C4-2B (cell line): Measurements from ENCODE around the gene CMYA5.

Experiments
- ZFX ChIP-seq: fragments of 450-650 bp; IDR thresholded peaks from 2 replicates; pipeline ENCODE4 v1.6.1; 2017
- TF ChIP-seq, protein P1 (sequence below): fragments of 450-650 bp; conservative IDR thresholded peaks from 2 replicates; pipeline ENCODE4 v1.5.1; 2017; ENCODE audit warnings: mild to moderate bottlenecking

- TF ChIP-seq, protein P1, sequence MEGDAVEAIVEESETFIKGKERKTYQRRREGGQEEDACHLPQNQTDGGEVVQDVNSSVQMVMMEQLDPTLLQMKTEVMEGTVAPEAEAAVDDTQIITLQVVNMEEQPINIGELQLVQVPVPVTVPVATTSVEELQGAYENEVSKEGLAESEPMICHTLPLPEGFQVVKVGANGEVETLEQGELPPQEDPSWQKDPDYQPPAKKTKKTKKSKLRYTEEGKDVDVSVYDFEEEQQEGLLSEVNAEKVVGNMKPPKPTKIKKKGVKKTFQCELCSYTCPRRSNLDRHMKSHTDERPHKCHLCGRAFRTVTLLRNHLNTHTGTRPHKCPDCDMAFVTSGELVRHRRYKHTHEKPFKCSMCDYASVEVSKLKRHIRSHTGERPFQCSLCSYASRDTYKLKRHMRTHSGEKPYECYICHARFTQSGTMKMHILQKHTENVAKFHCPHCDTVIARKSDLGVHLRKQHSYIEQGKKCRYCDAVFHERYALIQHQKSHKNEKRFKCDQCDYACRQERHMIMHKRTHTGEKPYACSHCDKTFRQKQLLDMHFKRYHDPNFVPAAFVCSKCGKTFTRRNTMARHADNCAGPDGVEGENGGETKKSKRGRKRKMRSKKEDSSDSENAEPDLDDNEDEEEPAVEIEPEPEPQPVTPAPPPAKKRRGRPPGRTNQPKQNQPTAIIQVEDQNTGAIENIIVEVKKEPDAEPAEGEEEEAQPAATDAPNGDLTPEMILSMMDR = no peak
- no peak for TF ChIP-seq ZFX
Observed at GRCh38 chr5:79684782-79685181, 4.9 kb upstream of the CMYA5 start.
